Thymus (tissue), 11 donors: ENCODE measurements around the gene CYP11A1. TPM values are rescaled to one million over a fixed set of nuclear protein-coding genes. Genes with fewer than 3 reads are reported as not detected.

Source experiments
- DNase-seq, 9 donors: peaks; one replicate each; pipeline ENCODE4 v3.0.0-alpha.2; 2013; ENCODE audit warnings: low spot score in 9 of 9, low read depth in 6 of 9, missing footprints in 1 of 9
- H3K27ac ChIP-seq, 2 donors: one replicate each; pipeline ENCODE4 v1.5.1; 2013; ENCODE audit warnings: control low read depth in 1 of 2, low read depth in 1 of 2, low read length in 1 of 2, mild to moderate bottlenecking in 1 of 2, moderate library complexity in 1 of 2
- H3K27me3 ChIP-seq, 2 donors: one replicate each; pipeline ENCODE4 v1.5.1; 2013; ENCODE audit warnings: low read length in 1 of 2; ENCODE audit not compliant: control insufficient read depth in 2 of 2, insufficient read depth in 1 of 2
- H3K36me3 ChIP-seq, 2 donors: one replicate each; pipeline ENCODE4 v1.5.1; 2013; ENCODE audit warnings: low read length in 1 of 2, mild to moderate bottlenecking in 1 of 2, moderate library complexity in 1 of 2; ENCODE audit not compliant: control insufficient read depth in 2 of 2, insufficient read depth in 2 of 2
- H3K4me1 ChIP-seq, 2 donors: one replicate each; pipeline ENCODE4 v1.5.1; 2013; ENCODE audit warnings: low read length in 2 of 2; ENCODE audit not compliant: control insufficient read depth in 2 of 2, insufficient read depth in 2 of 2
- H3K4me3 ChIP-seq, 2 donors: one replicate each; pipeline ENCODE4 v1.5.1; 2013; ENCODE audit warnings: low read length in 2 of 2, control low read depth in 1 of 2, mild to moderate bottlenecking in 1 of 2
- H3K9me3 ChIP-seq, 2 donors: one replicate each; pipeline ENCODE4 v1.5.1; 2013; ENCODE audit warnings: low read length in 1 of 2, mild to moderate bottlenecking in 1 of 2; ENCODE audit not compliant: control insufficient read depth in 2 of 2, insufficient read depth in 1 of 2
- WGBS: extraction: QIAGEN DNeasy Blood & Tissue Kit; methylation state at CpG from one replicate; pipeline ENCODE4 v1.1.7; 2013; 5-methylcytosine and 5-hydroxymethylcytosine counted together
- polyA plus RNA-seq: library from polyadenylated mRNA; stranded (reverse); fragments of 200-250 nt; gene quantifications from one replicate; pipeline ENCODE4 v1.2.3, GENCODE V29; 2013
- total RNA-seq: library from RNA; stranded (reverse); fragments of 120-200 nt; gene quantifications from one replicate; pipeline ENCODE4 v1.2.4, GENCODE V29; 2013
- donor health status: healthy.

Gene CYP11A1
- total and polyA plus RNA-seq, 2 donors, result 0.66 to 1.0 TPM

DNA sequence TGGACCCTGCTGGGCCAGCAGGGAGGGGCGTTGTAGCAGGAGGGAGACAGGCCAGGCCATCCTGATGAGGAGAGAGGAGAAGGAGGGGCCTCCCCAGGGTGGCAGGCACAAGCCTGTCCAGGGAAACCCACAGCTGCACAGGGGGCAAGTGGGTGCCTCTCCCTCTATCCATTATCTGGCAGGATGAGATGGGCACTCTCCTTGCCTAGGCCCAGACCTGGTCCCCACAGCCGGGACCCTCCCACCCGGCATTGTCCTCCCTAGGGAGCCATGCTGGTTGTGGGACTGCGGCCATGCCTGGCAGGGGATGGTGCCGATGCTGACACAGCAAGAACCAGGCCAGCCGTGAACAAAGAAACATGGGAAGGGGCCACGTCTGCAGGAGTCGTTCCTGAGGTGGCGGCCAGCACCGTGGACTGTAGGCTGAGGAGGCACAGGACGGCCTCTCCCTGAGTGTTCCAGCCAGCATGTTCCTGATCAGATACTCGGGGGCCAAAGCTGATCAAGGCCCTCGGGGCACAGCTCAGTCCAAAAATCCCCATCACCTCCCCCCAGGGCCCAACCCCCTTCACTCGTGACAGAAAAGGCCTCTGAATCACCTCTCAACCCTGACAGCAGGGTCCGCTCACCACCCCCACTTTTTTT, 19.2 kb upstream of the CYP11A1 start:
- WGBS, result 95% methylated on average over 15 of the region's 15 CpGs
- DNase-seq, result no peak
- H3K4me1 ChIP-seq, result peaks cover 91 to 100% of the 10 kb centered on the region in 2 donors

DNA sequence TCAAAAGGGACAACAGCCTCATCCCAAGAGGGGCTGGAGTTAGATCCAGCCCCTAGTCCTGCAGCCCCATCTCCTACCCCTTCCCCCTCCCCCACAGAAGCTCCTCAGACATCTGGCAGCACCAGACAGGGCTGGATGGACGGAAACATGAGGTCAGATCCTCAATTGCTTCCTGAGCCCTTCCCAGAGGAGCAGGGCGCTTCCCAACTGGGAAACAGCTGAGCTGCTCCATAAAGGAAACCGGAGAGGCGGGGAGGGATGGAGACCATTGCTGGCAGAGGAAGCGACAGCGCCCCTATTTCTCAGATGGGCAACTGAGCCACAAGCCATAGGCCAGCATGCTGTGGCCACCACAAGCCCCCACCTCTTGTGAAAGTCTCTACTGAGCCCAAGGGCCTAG, 18.3 kb upstream of the CYP11A1 start:
- Histone ChIP-seq H3K4me3 (no peak overlapping the region), H3K27me3 (no peaks in the 10 kb centered on the region), H3K36me3 (no peaks in the 10 kb centered on the region), H3K9me3 (peaks cover 0 to 6% of the 10 kb centered on the region in 2 donors), H3K27ac (peak overlapping the region in 1 of 2 donors; percentile 95), H3K4me1 (peaks cover 83 to 93% of the 10 kb centered on the region in 2 donors)
- WGBS, result 94% methylated on average over 6 of the region's 6 CpGs
- DNase-seq, result no peak

More for the DNA sequence above, 19.2 kb upstream of the CYP11A1 start:
- no peaks in the 10 kb centered on the region for H3K27me3 ChIP-seq
- peaks cover 0 to 6% of the 10 kb centered on the region in 2 donors for H3K9me3 ChIP-seq
- peak overlapping the region in 1 of 2 donors; percentile 95 for H3K27ac ChIP-seq
- no peak overlapping the region for H3K4me3 ChIP-seq
- H3K36me3 ChIP-seq, result no peaks in the 10 kb centered on the region

- no peak overlapping the region for H3K4me3 ChIP-seq
- peak overlapping the region in 1 of 2 donors; percentile 95 for H3K27ac ChIP-seq
- WGBS, result 65% methylated on average over 8 of the region's 8 CpGs
- peaks cover 77 to 86% of the 10 kb centered on the region in 2 donors for H3K4me1 ChIP-seq
- peak in 1 of 9 donors; percentile 61 for DNase-seq
- peaks cover 0 to 6% of the 10 kb centered on the region in 2 donors for H3K9me3 ChIP-seq
- H3K27me3 ChIP-seq, result no peaks in the 10 kb centered on the region
- H3K36me3 ChIP-seq, result no peaks in the 10 kb centered on the region
Measured at GRCh38 chr15:74384881-74385643, 17.6 kb upstream of the CYP11A1 start.

DNA sequence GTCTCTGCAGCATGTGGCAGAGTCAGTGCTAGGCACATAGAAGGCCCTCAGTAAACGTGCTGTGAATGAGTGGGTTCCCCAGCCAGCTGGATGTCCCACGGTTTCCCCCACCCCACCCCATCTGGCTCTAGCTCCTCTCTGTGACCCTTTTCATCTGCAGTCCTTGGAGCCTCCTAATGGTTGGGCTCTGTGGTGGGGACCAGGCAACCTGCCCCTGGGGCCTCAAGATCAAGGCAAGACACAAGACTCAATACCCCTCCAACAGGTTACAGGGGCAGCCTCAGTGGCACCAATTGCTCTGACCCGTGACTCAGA, 17.1 kb upstream of the CYP11A1 start:
- Histone ChIP-seq H3K4me3 (no peak overlapping the region), H3K36me3 (no peaks in the 10 kb centered on the region), H3K9me3 (peaks cover 0 to 4% of the 10 kb centered on the region in 2 donors), H3K4me1 (peaks cover 71 to 80% of the 10 kb centered on the region in 2 donors), H3K27ac (peak overlapping the region; percentile 19 to 95), H3K27me3 (no peaks in the 10 kb centered on the region)
- 40% methylated on average over 3 of the region's 3 CpGs for WGBS
- peak in 1 of 9 donors; percentile 47 for DNase-seq

DNA sequence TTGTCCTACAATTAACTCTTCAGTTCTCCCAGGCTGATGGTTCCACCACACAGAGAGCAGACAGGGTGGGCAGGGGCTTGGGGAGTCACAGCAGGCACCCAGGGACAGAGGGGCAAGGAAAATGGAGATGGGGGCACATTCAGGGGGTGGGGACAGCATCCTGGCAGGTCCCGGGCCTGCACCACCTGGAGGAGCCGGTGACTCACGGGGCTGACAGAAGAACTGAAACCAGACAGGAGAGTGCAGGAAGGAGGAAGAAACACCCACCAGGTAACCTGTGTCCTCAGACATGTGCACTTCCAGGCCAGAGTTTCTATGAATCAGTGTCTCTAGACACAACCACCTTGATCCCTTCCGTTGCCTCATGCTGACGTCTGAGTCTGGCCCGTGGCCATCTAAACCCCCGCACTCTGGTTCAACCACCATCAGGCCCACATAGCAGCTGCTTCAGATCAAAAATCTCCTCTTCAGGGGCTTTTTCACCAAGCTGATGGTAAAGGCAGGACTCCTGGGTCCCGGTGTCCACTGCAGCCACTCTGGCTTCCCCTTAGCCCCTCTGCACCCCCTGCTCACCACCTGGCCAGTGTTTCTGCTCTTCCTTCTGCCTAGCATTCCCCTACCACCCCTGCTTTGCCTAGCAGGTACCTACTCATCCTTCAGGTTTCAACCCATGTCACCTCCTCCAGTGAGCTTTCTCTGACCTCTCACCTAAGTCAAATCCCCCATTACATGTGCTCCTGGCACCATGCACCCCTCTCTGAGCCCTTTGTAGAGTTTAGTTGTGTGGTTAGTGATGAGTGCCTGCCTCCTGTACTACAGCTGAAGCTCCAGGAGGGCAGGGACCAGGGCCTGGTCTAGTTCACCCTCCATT, 16.5 kb upstream of the CYP11A1 start:
- no peak overlapping the region for H3K4me3 ChIP-seq
- no peaks in the 10 kb centered on the region for H3K27me3 ChIP-seq
- H3K27ac ChIP-seq, result peak overlapping the region; percentile 37 to 95
- DNase-seq, result peak in 1 of 9 donors; percentile 72
- H3K9me3 ChIP-seq, result peaks cover 0 to 4% of the 10 kb centered on the region in 2 donors
- no peaks in the 10 kb centered on the region for H3K36me3 ChIP-seq
- 58% methylated on average over 8 of the region's 8 CpGs for WGBS
- H3K4me1 ChIP-seq, result peaks cover 65 to 78% of the 10 kb centered on the region in 2 donors

GRCh38 chr15:74383286-74383685, 15.8 kb upstream of the CYP11A1 start:
- WGBS, result 95% methylated on average over 4 of the region's 4 CpGs
- no peaks in the 10 kb centered on the region for H3K27me3 ChIP-seq
- H3K4me3 ChIP-seq, result no peak overlapping the region
- H3K27ac ChIP-seq, result peak overlapping the region; percentile 37 to 95
- DNase-seq, result no peak
- H3K9me3 ChIP-seq, result peaks cover 0 to 4% of the 10 kb centered on the region in 2 donors
- no peaks in the 10 kb centered on the region for H3K36me3 ChIP-seq
- peaks cover 59 to 76% of the 10 kb centered on the region in 2 donors for H3K4me1 ChIP-seq

- H3K4me1 ChIP-seq, result peaks cover 48 to 69% of the 10 kb centered on the region in 2 donors
Measured at GRCh38 chr15:74382004-74382816, 14.8 kb upstream of the CYP11A1 start.

GRCh38 chr15:74381481-74381880, 14.0 kb upstream of the CYP11A1 start:
- WGBS, result 97% methylated on average over 5 of the region's 5 CpGs
- no peak for DNase-seq

More at GRCh38 chr15:74382004-74382816, 14.8 kb upstream of the CYP11A1 start:
- WGBS, result 51% methylated on average over 13 of the region's 13 CpGs
- peak overlapping the region in 1 of 2 donors; percentile 48 for H3K27ac ChIP-seq
- H3K36me3 ChIP-seq, result no peaks in the 10 kb centered on the region
- no peaks in the 10 kb centered on the region for H3K9me3 ChIP-seq
- H3K27me3 ChIP-seq, result no peaks in the 10 kb centered on the region
- no peak overlapping the region for H3K4me3 ChIP-seq
- peak in 4 of 9 donors; percentile 69 to 83 (median 76) for DNase-seq

More at GRCh38 chr15:74381481-74381880, 14.0 kb upstream of the CYP11A1 start:
- Histone ChIP-seq H3K27me3 (no peaks in the 10 kb centered on the region), H3K36me3 (no peaks in the 10 kb centered on the region), H3K4me3 (no peak overlapping the region), H3K4me1 (peaks cover 41 to 67% of the 10 kb centered on the region in 2 donors), H3K27ac (no peak overlapping the region), H3K9me3 (no peaks in the 10 kb centered on the region)
